HepG2 (cell line): ENCODE results near the gene SYT1.

Source experiments
- CHD4 ChIP-seq: fragments of 200-600 bp; sonication (generic); IDR thresholded peaks from 2 replicates; pipeline ENCODE4 v1.7.0; 2017; ENCODE audit warnings: mild to moderate bottlenecking, low read length, borderline replicate concordance
- CTCF ChIP-seq: sonication (generic); formaldehyde crosslinking; IDR thresholded peaks from 2 replicates; pipeline ENCODE4 v1.5.0; 2020; ENCODE audit warnings: mild to moderate bottlenecking, missing genetic modification reagents, moderate library complexity
- ZFP1 ChIP-seq: IDR thresholded peaks from 2 replicates; pipeline ENCODE4 v1.6.1; 2016
- ZNF18 ChIP-seq: sonication (generic); formaldehyde crosslinking; IDR thresholded peaks from 2 replicates; pipeline ENCODE4 v1.8.0; 2022; ENCODE audit warnings: mild to moderate bottlenecking, missing genetic modification reagents; ENCODE audit not compliant: insufficient replicate concordance
- ZNF317 ChIP-seq: sonication (generic); formaldehyde crosslinking; IDR thresholded peaks from 2 replicates; pipeline ENCODE4 v1.5.0; 2020; ENCODE audit warnings: mild to moderate bottlenecking, missing genetic modification reagents
- ZNF501 ChIP-seq: sonication (generic); formaldehyde crosslinking; IDR thresholded peaks from 2 replicates; pipeline ENCODE4 v1.5.1; 2020; ENCODE audit warnings: mild to moderate bottlenecking, moderate library complexity, missing genetic modification reagents
- ZNF550 ChIP-seq: sonication (generic); formaldehyde crosslinking; IDR thresholded peaks from 2 replicates; pipeline ENCODE4 v1.4.0; 2020; ENCODE audit warnings: mild to moderate bottlenecking, missing genetic modification reagents, borderline replicate concordance
- ZNF598 ChIP-seq: sonication (generic); formaldehyde crosslinking; IDR thresholded peaks from 2 replicates; pipeline ENCODE4 v1.5.1; 2020; ENCODE audit warnings: mild to moderate bottlenecking, missing genetic modification reagents, borderline replicate concordance
- ZSCAN21 ChIP-seq: sonication (generic); formaldehyde crosslinking; IDR thresholded peaks from 2 replicates; pipeline ENCODE4 v1.8.0; 2022; ENCODE audit warnings: mild to moderate bottlenecking, missing genetic modification reagents, moderate library complexity, borderline replicate concordance
- TF ChIP-seq, protein P1 (sequence below), 2 experiments: fragments of 450-650 bp in 1 of 2; sonication (generic) in 1 of 2; formaldehyde crosslinking in 1 of 2; IDR thresholded peaks; 2 replicates each; pipeline versions ENCODE4 v1.6.1 to v1.8.0; 2016 to 2022; ENCODE audit warnings: antibody characterized with exemption in 1 of 2, mild to moderate bottlenecking in 1 of 2, missing genetic modification reagents in 1 of 2
- TF ChIP-seq, protein P2 (sequence below): sonication (generic); formaldehyde crosslinking; IDR thresholded peaks from 2 replicates; pipeline ENCODE4 v1.4.0; 2020; ENCODE audit warnings: missing genetic modification reagents

- TF ChIP-seq ZNF550 (CRISPR knock-in tag) (no peak), CTCF (CRISPR knock-in tag) (no peak), ZNF18 (CRISPR knock-in tag) (no peak), ZNF501 (no peak), CHD4 (no peak), ZNF317 (no peak), ZSCAN21 (CRISPR knock-in tag) (no peak), ZFP1 (no peak), ZNF598 (CRISPR knock-in tag) (no peak)
- TF ChIP-seq, protein P1, sequence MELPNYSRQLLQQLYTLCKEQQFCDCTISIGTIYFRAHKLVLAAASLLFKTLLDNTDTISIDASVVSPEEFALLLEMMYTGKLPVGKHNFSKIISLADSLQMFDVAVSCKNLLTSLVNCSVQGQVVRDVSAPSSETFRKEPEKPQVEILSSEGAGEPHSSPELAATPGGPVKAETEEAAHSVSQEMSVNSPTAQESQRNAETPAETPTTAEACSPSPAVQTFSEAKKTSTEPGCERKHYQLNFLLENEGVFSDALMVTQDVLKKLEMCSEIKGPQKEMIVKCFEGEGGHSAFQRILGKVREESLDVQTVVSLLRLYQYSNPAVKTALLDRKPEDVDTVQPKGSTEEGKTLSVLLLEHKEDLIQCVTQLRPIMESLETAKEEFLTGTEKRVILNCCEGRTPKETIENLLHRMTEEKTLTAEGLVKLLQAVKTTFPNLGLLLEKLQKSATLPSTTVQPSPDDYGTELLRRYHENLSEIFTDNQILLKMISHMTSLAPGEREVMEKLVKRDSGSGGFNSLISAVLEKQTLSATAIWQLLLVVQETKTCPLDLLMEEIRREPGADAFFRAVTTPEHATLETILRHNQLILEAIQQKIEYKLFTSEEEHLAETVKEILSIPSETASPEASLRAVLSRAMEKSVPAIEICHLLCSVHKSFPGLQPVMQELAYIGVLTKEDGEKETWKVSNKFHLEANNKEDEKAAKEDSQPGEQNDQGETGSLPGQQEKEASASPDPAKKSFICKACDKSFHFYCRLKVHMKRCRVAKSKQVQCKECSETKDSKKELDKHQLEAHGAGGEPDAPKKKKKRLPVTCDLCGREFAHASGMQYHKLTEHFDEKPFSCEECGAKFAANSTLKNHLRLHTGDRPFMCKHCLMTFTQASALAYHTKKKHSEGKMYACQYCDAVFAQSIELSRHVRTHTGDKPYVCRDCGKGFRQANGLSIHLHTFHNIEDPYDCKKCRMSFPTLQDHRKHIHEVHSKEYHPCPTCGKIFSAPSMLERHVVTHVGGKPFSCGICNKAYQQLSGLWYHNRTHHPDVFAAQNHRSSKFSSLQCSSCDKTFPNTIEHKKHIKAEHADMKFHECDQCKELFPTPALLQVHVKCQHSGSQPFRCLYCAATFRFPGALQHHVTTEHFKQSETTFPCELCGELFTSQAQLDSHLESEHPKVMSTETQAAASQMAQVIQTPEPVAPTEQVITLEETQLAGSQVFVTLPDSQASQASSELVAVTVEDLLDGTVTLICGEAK (IDR thresholded peaks at IDR 0.05), result no peak
- TF ChIP-seq, protein P1 (CRISPR knock-in tag; IDR thresholded peaks at IDR 0.05), result no peak
- TF ChIP-seq, protein P2, sequence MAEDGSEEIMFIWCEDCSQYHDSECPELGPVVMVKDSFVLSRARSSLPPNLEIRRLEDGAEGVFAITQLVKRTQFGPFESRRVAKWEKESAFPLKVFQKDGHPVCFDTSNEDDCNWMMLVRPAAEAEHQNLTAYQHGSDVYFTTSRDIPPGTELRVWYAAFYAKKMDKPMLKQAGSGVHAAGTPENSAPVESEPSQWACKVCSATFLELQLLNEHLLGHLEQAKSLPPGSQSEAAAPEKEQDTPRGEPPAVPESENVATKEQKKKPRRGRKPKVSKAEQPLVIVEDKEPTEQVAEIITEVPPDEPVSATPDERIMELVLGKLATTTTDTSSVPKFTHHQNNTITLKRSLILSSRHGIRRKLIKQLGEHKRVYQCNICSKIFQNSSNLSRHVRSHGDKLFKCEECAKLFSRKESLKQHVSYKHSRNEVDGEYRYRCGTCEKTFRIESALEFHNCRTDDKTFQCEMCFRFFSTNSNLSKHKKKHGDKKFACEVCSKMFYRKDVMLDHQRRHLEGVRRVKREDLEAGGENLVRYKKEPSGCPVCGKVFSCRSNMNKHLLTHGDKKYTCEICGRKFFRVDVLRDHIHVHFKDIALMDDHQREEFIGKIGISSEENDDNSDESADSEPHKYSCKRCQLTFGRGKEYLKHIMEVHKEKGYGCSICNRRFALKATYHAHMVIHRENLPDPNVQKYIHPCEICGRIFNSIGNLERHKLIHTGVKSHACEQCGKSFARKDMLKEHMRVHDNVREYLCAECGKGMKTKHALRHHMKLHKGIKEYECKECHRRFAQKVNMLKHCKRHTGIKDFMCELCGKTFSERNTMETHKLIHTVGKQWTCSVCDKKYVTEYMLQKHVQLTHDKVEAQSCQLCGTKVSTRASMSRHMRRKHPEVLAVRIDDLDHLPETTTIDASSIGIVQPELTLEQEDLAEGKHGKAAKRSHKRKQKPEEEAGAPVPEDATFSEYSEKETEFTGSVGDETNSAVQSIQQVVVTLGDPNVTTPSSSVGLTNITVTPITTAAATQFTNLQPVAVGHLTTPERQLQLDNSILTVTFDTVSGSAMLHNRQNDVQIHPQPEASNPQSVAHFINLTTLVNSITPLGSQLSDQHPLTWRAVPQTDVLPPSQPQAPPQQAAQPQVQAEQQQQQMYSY (CRISPR knock-in tag), result no peak
These were observed 259.8 kb downstream of the SYT1 start for GRCh38 chr12:79124385-79124784.
